ENCODE measurements around the gene SERGEF.

GRCh38 chr11:17810746-17811145 is 202.1 kb downstream of the SERGEF start:
- no peak for TF ChIP-seq CTCF (conservative IDR thresholded peaks at IDR 0.05)
- TF ChIP-seq EZH2 (IDR thresholded peaks at IDR 0.05; ENCODE audit: low read depth) = no peak

Data from PC-9 (cell line).